ENCODE data around the gene OAT.

DNA sequence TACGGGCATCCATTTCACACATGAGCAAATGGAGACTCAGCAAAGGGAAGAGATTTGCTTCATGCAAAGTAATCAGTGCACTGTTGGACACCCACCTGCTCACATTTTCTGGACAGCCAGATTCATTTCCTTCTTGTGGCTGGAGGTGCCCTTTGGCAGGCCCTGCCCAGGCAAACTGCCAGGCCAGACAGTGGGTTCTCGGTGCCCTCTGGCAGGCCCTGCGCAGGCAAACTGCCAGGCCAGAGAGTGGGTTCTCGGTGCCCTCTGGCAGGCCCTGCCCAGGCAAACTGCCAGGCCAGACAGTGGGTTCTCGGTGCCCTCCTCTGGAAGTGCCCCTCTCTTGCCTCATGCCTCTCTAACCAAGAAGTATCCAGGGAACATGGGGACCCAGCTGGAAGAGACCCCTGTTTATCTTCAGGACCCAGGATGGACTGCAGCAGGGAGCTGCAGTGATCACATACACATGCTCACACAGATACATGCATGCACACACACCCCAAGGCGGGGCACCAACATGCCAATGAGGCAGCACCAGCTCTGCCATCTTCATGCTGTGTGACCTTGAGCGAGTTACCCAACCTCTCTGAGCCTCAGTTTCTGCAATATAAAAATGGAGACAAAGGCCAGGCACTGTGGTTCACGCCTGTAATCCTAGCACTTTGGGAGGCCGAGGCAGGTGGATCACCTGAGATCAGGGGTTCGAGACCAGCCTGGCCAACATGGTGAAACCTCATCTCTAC, 67.1 kb downstream of the OAT start:
- TF ChIP-seq, protein P1, sequence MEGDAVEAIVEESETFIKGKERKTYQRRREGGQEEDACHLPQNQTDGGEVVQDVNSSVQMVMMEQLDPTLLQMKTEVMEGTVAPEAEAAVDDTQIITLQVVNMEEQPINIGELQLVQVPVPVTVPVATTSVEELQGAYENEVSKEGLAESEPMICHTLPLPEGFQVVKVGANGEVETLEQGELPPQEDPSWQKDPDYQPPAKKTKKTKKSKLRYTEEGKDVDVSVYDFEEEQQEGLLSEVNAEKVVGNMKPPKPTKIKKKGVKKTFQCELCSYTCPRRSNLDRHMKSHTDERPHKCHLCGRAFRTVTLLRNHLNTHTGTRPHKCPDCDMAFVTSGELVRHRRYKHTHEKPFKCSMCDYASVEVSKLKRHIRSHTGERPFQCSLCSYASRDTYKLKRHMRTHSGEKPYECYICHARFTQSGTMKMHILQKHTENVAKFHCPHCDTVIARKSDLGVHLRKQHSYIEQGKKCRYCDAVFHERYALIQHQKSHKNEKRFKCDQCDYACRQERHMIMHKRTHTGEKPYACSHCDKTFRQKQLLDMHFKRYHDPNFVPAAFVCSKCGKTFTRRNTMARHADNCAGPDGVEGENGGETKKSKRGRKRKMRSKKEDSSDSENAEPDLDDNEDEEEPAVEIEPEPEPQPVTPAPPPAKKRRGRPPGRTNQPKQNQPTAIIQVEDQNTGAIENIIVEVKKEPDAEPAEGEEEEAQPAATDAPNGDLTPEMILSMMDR (IDR thresholded peaks at IDR 0.05; ENCODE audit: borderline replicate concordance, extremely low read depth, low read length, poor library complexity, severe bottlenecking) = no peak
- no peak for TF ChIP-seq EZH2 (IDR thresholded peaks at IDR 0.05; ENCODE audit: borderline replicate concordance, low read depth, low read length, severe bottlenecking)
